Loucy (cell line): ENCODE results near the gene CLDN2.

Source experiments
- H2AFZ ChIP-seq: fragments of 200-600 bp; sonication (generic); 2 replicates; pipeline ENCODE4 v1.6.0; 2016; ENCODE audit warnings: antibody characterized with exemption, mild to moderate bottlenecking, low read length, moderate library complexity
- H3F3A ChIP-seq: fragments of 200-600 bp; 2 replicates; pipeline ENCODE4 v1.6.0; 2016; ENCODE audit warnings: antibody characterized with exemption, low read depth, mild to moderate bottlenecking
- H3K27me3 ChIP-seq: fragments of 200-600 bp; sonication (generic); 2 replicates; pipeline ENCODE4 v1.6.1; 2014; ENCODE audit warnings: low read length, mild to moderate bottlenecking; ENCODE audit not compliant: insufficient read depth, poor library complexity, severe bottlenecking
- H3K36me3 ChIP-seq: fragments of 200-600 bp; sonication (generic); 2 replicates; pipeline ENCODE4 v1.6.1; 2016; ENCODE audit warnings: low read length; ENCODE audit not compliant: insufficient read depth
- H3K4me1 ChIP-seq: fragments of 200-600 bp; sonication (generic); 2 replicates; pipeline ENCODE4 v1.5.1; 2014; ENCODE audit warnings: low read length, mild to moderate bottlenecking; ENCODE audit not compliant: insufficient read depth, poor library complexity, severe bottlenecking
- H3K4me2 ChIP-seq: fragments of 200-600 bp; sonication (generic); 2 replicates; pipeline ENCODE4 v1.6.0; 2014; ENCODE audit warnings: antibody characterized with exemption, low read length, low read depth, mild to moderate bottlenecking; ENCODE audit not compliant: poor library complexity, severe bottlenecking
- H3K4me3 ChIP-seq: fragments of 200-600 bp; sonication (generic); 2 replicates; pipeline ENCODE4 v1.5.1; 2014; ENCODE audit warnings: low read length, mild to moderate bottlenecking, mixed read lengths; ENCODE audit not compliant: poor library complexity, severe bottlenecking
- H3K79me2 ChIP-seq: fragments of 200-600 bp; sonication (generic); 2 replicates; pipeline ENCODE4 v1.6.1; 2014; ENCODE audit warnings: low read length; ENCODE audit not compliant: insufficient read depth
- H3K9ac ChIP-seq: fragments of 200-600 bp; sonication (generic); 2 replicates; pipeline ENCODE4 v1.6.0; 2014; ENCODE audit warnings: mild to moderate bottlenecking, low read depth, low read length, moderate library complexity; ENCODE audit not compliant: poor library complexity, severe bottlenecking
- H3K9me2 ChIP-seq: fragments of 200-600 bp; sonication (generic); replicated peaks from 2 replicates; pipeline ENCODE4 v1.6.1; 2016; ENCODE audit warnings: low read depth, low read length, mixed read lengths
- H3K9me3 ChIP-seq: fragments of 200-600 bp; sonication (generic); 2 replicates; pipeline ENCODE4 v1.6.1; 2014; ENCODE audit warnings: mild to moderate bottlenecking, antibody characterized with exemption, low read length, low read depth; ENCODE audit not compliant: insufficient read depth
- H4K20me1 ChIP-seq: fragments of 200-600 bp; sonication (generic); 2 replicates; pipeline ENCODE4 v1.6.0; 2014; ENCODE audit warnings: antibody characterized with exemption, low read length, mild to moderate bottlenecking; ENCODE audit not compliant: insufficient read depth, poor library complexity, severe bottlenecking
- CTCF ChIP-seq: fragments of 200-600 bp; sonication (generic); conservative IDR thresholded peaks from 2 replicates; pipeline ENCODE4 v1.5.1; 2014; ENCODE audit warnings: mild to moderate bottlenecking, antibody characterized with exemption, low read length
- EZH2phosphoT487 ChIP-seq: fragments of 200-600 bp; IDR thresholded peaks from 2 replicates; pipeline ENCODE4 v1.6.1; 2018; ENCODE audit warnings: antibody characterized with exemption, mild to moderate bottlenecking, moderate library complexity, borderline replicate concordance

CLDN2 gene

DNA sequence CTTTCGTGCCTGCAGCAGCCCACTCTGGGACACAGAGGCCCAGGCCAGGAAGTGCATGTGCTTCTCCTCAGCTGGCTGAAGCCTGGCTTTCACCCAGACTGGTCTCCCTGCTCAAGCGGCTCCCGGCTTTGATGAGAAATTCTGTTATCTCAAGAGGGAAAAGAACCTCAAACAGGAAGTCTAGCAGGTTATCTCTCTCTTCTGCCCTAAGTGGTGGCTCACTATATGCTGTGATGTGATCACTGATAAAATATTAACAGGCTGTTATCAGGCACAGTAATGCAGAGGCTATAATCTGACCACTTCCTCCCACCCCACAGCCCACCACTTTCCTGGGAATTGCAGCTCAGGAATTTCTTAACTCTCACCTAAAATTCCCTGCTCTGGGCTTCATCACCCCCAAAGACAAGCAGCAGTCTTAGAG is 13.3 kb downstream of the CLDN2 start:
- Histone ChIP-seq H4K20me1 (no peaks in the 10 kb centered on the region), H3K4me3 (peak overlapping the region; percentile 6), H3K9ac (peak overlapping the region; percentile 43), H3K36me3 (no peaks in the 10 kb centered on the region), H3F3A (no peaks in the 10 kb centered on the region), H3K27me3 (no peaks in the 10 kb centered on the region), H3K4me2 (peak overlapping the region; percentile 60), H2AFZ (no peak overlapping the region), H3K9me3 (no peaks in the 10 kb centered on the region), H3K4me1 (peaks cover 22% of the 10 kb centered on the region), H3K9me2 (no peaks in the 10 kb centered on the region), H3K79me2 (no peaks in the 10 kb centered on the region)
- TF ChIP-seq EZH2phosphoT487 (no peak), CTCF (no peak)

- Histone ChIP-seq H3K9me2 (no peaks in the 10 kb centered on the region), H3K4me1 (peaks cover 22% of the 10 kb centered on the region), H3K4me2 (no peak overlapping the region), H3K4me3 (no peak overlapping the region), H3F3A (no peaks in the 10 kb centered on the region), H3K9ac (no peak overlapping the region), H2AFZ (no peak overlapping the region), H3K9me3 (no peaks in the 10 kb centered on the region), H3K36me3 (no peaks in the 10 kb centered on the region), H4K20me1 (no peaks in the 10 kb centered on the region), H3K27me3 (no peaks in the 10 kb centered on the region), H3K79me2 (no peaks in the 10 kb centered on the region)
- TF ChIP-seq EZH2phosphoT487 = no peak
- TF ChIP-seq CTCF = no peak
Observed at GRCh38 chrX:106935175-106935574, 15.0 kb downstream of the CLDN2 start.

GRCh38 chrX:106936246-106936645 is 16.0 kb downstream of the CLDN2 start:
- H3K9ac ChIP-seq = no peak overlapping the region
- no peaks in the 10 kb centered on the region for H3K9me2 ChIP-seq
- H3K27me3 ChIP-seq = no peaks in the 10 kb centered on the region
- TF ChIP-seq CTCF = no peak
- TF ChIP-seq EZH2phosphoT487 = no peak
- H3K4me2 ChIP-seq = no peak overlapping the region
- H3K4me1 ChIP-seq = peaks cover 22% of the 10 kb centered on the region
- no peaks in the 10 kb centered on the region for H3F3A ChIP-seq
- no peak overlapping the region for H2AFZ ChIP-seq
- H3K79me2 ChIP-seq = no peaks in the 10 kb centered on the region
- no peaks in the 10 kb centered on the region for H3K9me3 ChIP-seq
- H3K36me3 ChIP-seq = no peaks in the 10 kb centered on the region
- no peak overlapping the region for H3K4me3 ChIP-seq
- H4K20me1 ChIP-seq = no peaks in the 10 kb centered on the region
